Epithelial cell of esophagus (primary cell): ENCODE results near the gene GRIN2B.

Experiments used
- DNase-seq: peaks from one replicate; pipeline ENCODE4 v3.0.0; 2010; ENCODE audit warnings: low read depth
- H3K4me3 ChIP-seq: 2 replicates; pipeline ENCODE4 v1.5.1; 2011; ENCODE audit warnings: mild to moderate bottlenecking, low read length, control low read depth
- CTCF ChIP-seq: IDR thresholded peaks from 2 replicates; pipeline ENCODE4 v1.5.1; 2011; ENCODE audit warnings: low read depth, mild to moderate bottlenecking, low read length, control low read depth, inconsistent platforms; ENCODE audit not compliant: insufficient read depth; ENCODE audit errors: missing control alignments

Gene GRIN2B

DNA sequence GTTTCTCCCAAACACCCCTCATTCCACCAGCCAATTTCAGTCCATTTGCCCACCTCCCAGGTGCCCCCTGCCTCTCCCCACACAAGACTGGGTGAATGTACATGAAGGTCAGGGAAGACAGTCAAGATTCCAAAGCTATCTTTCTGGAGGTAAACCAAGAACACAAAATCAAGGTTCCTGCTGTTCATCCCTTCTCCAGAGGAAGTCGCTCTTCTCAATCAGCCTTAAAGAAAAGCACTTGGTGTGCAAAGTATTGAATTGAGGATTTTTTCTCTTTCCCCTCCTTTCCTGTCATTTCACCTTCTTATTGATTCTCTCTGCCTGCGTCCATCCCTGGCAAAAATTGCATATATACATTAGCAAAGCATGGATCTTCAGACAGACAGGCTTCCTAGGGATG lies 4.5 kb downstream of the GRIN2B start:
- no peak for DNase-seq
- H3K4me3 ChIP-seq = no peak overlapping the region
- no peak for TF ChIP-seq CTCF

DNA sequence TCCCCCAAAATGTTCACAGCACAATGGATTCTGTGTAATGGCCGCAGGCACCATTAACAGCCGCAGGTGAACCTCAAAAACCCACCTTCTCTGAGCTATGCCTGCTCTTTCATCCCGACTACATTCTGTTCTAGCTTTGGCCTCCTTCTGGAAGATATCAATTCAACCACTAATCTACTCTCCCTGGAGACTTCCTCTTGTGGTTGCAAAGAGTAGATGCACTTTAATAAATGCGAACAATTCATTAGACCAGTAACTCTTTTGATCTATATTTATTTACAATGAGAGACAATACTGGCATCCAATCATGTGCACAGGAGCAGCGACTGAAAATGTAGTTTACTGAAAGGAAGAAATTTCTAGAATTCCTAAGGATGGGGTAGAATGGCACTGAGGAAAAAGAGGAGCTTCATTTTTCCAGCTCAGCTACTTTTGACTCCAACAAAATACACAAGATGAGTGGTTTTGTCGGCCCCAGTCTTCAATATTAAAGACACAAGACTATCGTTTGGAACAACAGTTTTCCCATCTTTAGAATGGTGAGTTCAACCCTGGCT lies 5.3 kb downstream of the GRIN2B start:
- TF ChIP-seq CTCF = no peak
- no peak for DNase-seq
- no peak overlapping the region for H3K4me3 ChIP-seq

GRCh38 chr12:13973996-13974395 lies 7.4 kb downstream of the GRIN2B start:
- no peak for TF ChIP-seq CTCF
- H3K4me3 ChIP-seq = no peak overlapping the region
- DNase-seq = no peak

DNA sequence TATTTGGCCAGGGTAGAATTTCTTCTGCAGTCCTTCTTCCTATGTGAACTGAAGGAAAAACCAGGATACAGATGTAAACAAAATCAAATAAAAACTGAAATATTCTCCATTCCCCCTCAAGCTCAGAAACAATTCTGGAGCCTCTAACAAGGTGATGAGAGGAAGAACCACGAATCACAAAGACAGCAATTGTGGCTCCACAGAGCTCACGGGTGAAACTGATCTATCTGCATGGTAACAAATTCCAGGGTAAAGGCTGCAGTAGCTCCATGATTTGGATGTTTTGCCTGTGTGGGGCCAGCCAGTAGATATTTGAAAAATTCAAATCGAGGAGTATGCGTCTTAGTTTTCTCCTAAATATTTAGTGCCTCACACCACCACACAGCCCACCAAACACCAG lies 10.6 kb downstream of the GRIN2B start:
- no peak overlapping the region for H3K4me3 ChIP-seq
- TF ChIP-seq CTCF = no peak
- no peak for DNase-seq

GRCh38 chr12:13968281-13968680 lies 13.1 kb downstream of the GRIN2B start:
- TF ChIP-seq CTCF = no peak
- no peak for DNase-seq
- no peak overlapping the region for H3K4me3 ChIP-seq

DNA sequence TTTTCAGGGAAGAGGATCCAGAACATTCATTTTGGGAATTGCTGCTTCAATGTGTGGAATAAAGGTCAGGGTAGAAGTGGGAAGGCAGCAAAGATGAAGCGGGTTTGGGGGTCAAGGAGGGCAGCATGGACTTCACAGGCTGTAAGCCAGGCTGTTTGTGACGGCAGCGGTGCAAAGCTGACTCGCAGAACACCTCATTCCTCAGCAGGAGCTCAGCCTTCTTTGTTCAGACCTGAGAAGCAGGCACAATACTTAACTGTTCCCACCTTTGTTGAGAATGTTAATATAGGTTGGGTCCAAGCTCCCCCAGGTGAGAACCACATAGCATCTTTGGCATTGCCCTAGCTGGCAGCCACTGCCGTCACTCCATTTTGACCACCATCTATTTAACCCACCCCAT lies 16.7 kb downstream of the GRIN2B start:
- TF ChIP-seq CTCF = no peak
- no peak for DNase-seq
- H3K4me3 ChIP-seq = no peak overlapping the region

- no peak for DNase-seq
- no peak for TF ChIP-seq CTCF
- H3K4me3 ChIP-seq = no peak overlapping the region
Observed at GRCh38 chr12:13962699-13963098, 18.7 kb downstream of the GRIN2B start.
